Measurements from ENCODE around the gene LRRC4C. TPM values are rescaled to one million over a fixed set of nuclear protein-coding genes. Genes with fewer than 3 reads are reported as not detected.

Gene LRRC4C
- total RNA-seq, 1 donor from 2014 or later, result 0.28 TPM

- ATAC-seq, result no peak
Measured at GRCh38 chr11:40842750-40843339, 616.6 kb downstream of the LRRC4C start.

- no peak for ATAC-seq
Measured at GRCh38 chr11:40841231-40841630, 618.2 kb downstream of the LRRC4C start.

- ATAC-seq, result no peak
Measured at GRCh38 chr11:40838181-40838683, 621.2 kb downstream of the LRRC4C start.

- ATAC-seq, result no peak
Measured at GRCh38 chr11:40827116-40827515, 632.3 kb downstream of the LRRC4C start.

- ATAC-seq, result no peak
Measured at GRCh38 chr11:40826601-40827000, 632.9 kb downstream of the LRRC4C start.

- ATAC-seq, result no peak
Measured at GRCh38 chr11:40825201-40825834, 634.1 kb downstream of the LRRC4C start.

GRCh38 chr11:40819230-40819629 is 640.2 kb downstream of the LRRC4C start:
- ATAC-seq, result no peak

- ATAC-seq, result no peak
Measured at GRCh38 chr11:40816976-40817375, 642.5 kb downstream of the LRRC4C start.

- no peak for ATAC-seq
Measured at GRCh38 chr11:40797981-40798380, 661.5 kb downstream of the LRRC4C start.

- no peak for ATAC-seq
Measured at GRCh38 chr11:40787224-40787623, 672.2 kb downstream of the LRRC4C start.

GRCh38 chr11:40763046-40763445 is 696.4 kb downstream of the LRRC4C start:
- no peak for ATAC-seq

GRCh38 chr11:40759341-40759740 is 700.1 kb downstream of the LRRC4C start:
- ATAC-seq, result no peak

GRCh38 chr11:40754297-40754696 is 705.2 kb downstream of the LRRC4C start:
- ATAC-seq, result no peak

- no peak for ATAC-seq
Measured at GRCh38 chr11:40746282-40746681, 713.2 kb downstream of the LRRC4C start.

- ATAC-seq, result no peak
Measured at GRCh38 chr11:40732132-40732531, 727.3 kb downstream of the LRRC4C start.

- no peak for ATAC-seq
Measured at GRCh38 chr11:40722179-40722795, 737.2 kb downstream of the LRRC4C start.

GRCh38 chr11:40716344-40717130 is 742.9 kb downstream of the LRRC4C start:
- ATAC-seq, result no peak

GRCh38 chr11:40713083-40713482 is 746.4 kb downstream of the LRRC4C start:
- ATAC-seq, result no peak

- ATAC-seq, result no peak
Measured at GRCh38 chr11:40701027-40701426, 758.4 kb downstream of the LRRC4C start.

GRCh38 chr11:40689823-40690222 is 769.6 kb downstream of the LRRC4C start:
- ATAC-seq, result no peak

- no peak for ATAC-seq
Measured at GRCh38 chr11:40688369-40688768, 771.1 kb downstream of the LRRC4C start.

GRCh38 chr11:40686765-40687164 is 772.7 kb downstream of the LRRC4C start:
- no peak for ATAC-seq

- ATAC-seq, result no peak
Measured at GRCh38 chr11:40683010-40683409, 776.4 kb downstream of the LRRC4C start.

Data from esophagus mucosa (tissue), 1 donor.